Measurements from ENCODE around the gene SMTN. TPM values are rescaled to one million over a fixed set of nuclear protein-coding genes. Genes with fewer than 3 reads are reported as not detected.

Gene SMTN
- total RNA-seq, 5 donors from 2014 or later (not counting 1 experiment from before 2014, with no cell fraction given), result 2.6 to 10.1 (median 3.8) TPM

DNA sequence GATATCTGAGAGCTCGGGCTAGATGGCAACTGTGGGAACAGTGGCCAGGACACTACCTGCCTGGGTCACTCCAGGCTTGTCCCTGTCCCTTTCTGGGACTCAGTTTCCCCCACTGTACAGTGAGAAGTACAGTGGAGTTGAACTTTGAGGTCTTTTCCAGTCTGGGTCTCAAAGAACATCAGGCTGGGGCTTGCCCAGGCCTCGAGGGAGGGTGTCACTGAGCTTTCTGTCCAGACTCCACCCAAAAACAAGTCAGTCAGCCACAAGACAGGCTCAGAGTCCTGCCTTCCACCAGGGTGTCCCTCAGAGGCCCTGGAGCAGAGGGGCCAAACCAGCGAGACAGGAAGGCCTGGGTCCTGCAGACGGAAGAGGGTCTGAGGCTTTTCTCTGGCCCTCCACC lies 61.2 kb downstream of the SMTN start:
- CTCF ChIA-PET, result no interaction called here
- Histone ChIP-seq H3K27me3 (replicated peaks in 1 of 2; ENCODE audit: control insufficient read depth in 2 of 2, extremely low read depth in 1 of 2, insufficient read depth in 2 of 2, low read length in 1 of 2) (peaks cover 0 to 24% of the 10 kb centered on the region in 2 experiments), H3K36me3 (ENCODE audit: control insufficient read depth in 2 of 2, extremely low read depth in 1 of 2, insufficient read depth in 1 of 2, low read length in 1 of 2) (no peaks in the 10 kb centered on the region), H3K4me1 (ENCODE audit: control insufficient read depth in 1 of 2, extremely low read depth in 1 of 2, insufficient read depth in 2 of 2, low read length in 2 of 2) (no peaks in the 10 kb centered on the region), H3K4me3 (ENCODE audit: control insufficient read depth in 1 of 2, extremely low read depth in 1 of 2, low read length in 1 of 2) (no peak overlapping the region), H3K9me3 (no peaks in the 10 kb centered on the region), H3K27ac (ENCODE audit: low read length) (no peak overlapping the region)
- DNase-seq (no peak), ATAC-seq (replicated peaks in 1 of 4) (no peak)
- Mint-ChIP-seq H3K9me3 (peaks cover 0 to 9% (median 8%) of the 10 kb centered on the region in 3 donors), H3K27me3 (peaks cover 4 to 5% of the 10 kb centered on the region in 2 donors), H3K4me3 (no peak overlapping the region), H3K36me3 (no peaks in the 10 kb centered on the region), H3K4me1 (no peaks in the 10 kb centered on the region), H3K27ac (no peak overlapping the region)
- POLR2A ChIA-PET, result no interaction called here
- WGBS (ENCODE audit: insufficient coverage), result 67% methylated on average over 2 of the region's 4 CpGs

- no peaks in the 10 kb centered on the region for H3K36me3 ChIP-seq (ENCODE audit: control insufficient read depth in 2 of 2, extremely low read depth in 1 of 2, insufficient read depth in 1 of 2, low read length in 1 of 2)
- H3K27me3 ChIP-seq (replicated peaks in 1 of 2; ENCODE audit: control insufficient read depth in 2 of 2, extremely low read depth in 1 of 2, insufficient read depth in 2 of 2, low read length in 1 of 2), result peaks cover 0 to 23% of the 10 kb centered on the region in 2 experiments
- H3K4me3 Mint-ChIP-seq, result no peak overlapping the region
- H3K36me3 Mint-ChIP-seq, result no peaks in the 10 kb centered on the region
- no peak overlapping the region for H3K4me3 ChIP-seq (ENCODE audit: control insufficient read depth in 1 of 2, extremely low read depth in 1 of 2, low read length in 1 of 2)
- H3K27ac Mint-ChIP-seq, result no peak overlapping the region
- peaks cover 4% of the 10 kb centered on the region in 2 donors for H3K27me3 Mint-ChIP-seq
- DNase-seq (no peak), ATAC-seq (replicated peaks in 1 of 4) (no peak)
- ChIA-PET POLR2A (no interaction called here), CTCF (no interaction called here)
- no peaks in the 10 kb centered on the region for H3K4me1 Mint-ChIP-seq
- no peaks in the 10 kb centered on the region for H3K4me1 ChIP-seq (ENCODE audit: control insufficient read depth in 1 of 2, extremely low read depth in 1 of 2, insufficient read depth in 2 of 2, low read length in 2 of 2)
- WGBS (ENCODE audit: insufficient coverage), result no CpG with 5 or more reads among the region's 3 CpGs
- H3K9me3 Mint-ChIP-seq, result peaks cover 0 to 9% (median 9%) of the 10 kb centered on the region in 3 donors
- H3K9me3 ChIP-seq, result no peaks in the 10 kb centered on the region
- H3K27ac ChIP-seq (ENCODE audit: low read length), result no peak overlapping the region
Observed at GRCh38 chr22:31143038-31143437, 61.9 kb downstream of the SMTN start.

DNA sequence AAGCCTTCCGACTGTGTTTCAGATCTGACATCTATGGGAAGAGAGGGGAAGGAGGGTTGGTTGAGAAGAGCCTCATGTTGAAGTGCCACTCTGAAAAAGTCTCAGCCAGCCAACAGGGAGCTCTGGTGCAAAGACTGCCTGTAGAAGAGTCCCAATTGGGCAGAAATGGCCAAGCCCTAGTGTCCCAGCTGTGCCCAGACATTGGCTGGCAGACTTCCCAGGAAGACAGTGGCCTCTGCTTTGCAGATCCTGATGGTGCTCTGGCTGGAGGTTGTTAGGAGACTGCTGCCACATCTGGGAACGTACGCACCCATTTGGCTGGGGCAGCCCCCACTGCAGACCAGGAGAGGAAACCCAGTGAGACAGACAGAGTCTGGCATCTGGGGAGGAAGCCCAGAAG lies 62.4 kb downstream of the SMTN start:
- H3K36me3 ChIP-seq (ENCODE audit: control insufficient read depth in 2 of 2, extremely low read depth in 1 of 2, insufficient read depth in 1 of 2, low read length in 1 of 2), result no peaks in the 10 kb centered on the region
- WGBS (ENCODE audit: insufficient coverage), result 92% methylated on average over 3 of the region's 3 CpGs
- ChIA-PET POLR2A (no interaction called here), CTCF (no interaction called here)
- H3K4me1 ChIP-seq (ENCODE audit: control insufficient read depth in 1 of 2, extremely low read depth in 1 of 2, insufficient read depth in 2 of 2, low read length in 2 of 2), result no peaks in the 10 kb centered on the region
- peaks cover 0 to 9% (median 9%) of the 10 kb centered on the region in 3 donors for H3K9me3 Mint-ChIP-seq
- no peak overlapping the region for H3K4me3 ChIP-seq (ENCODE audit: control insufficient read depth in 1 of 2, extremely low read depth in 1 of 2, low read length in 1 of 2)
- H3K27me3 ChIP-seq (replicated peaks in 1 of 2; ENCODE audit: control insufficient read depth in 2 of 2, extremely low read depth in 1 of 2, insufficient read depth in 2 of 2, low read length in 1 of 2), result peaks cover 0 to 18% of the 10 kb centered on the region in 2 experiments
- DNase-seq (no peak), ATAC-seq (replicated peaks in 1 of 4) (no peak)
- H3K27ac Mint-ChIP-seq, result no peak overlapping the region
- H3K9me3 ChIP-seq, result no peaks in the 10 kb centered on the region
- H3K4me3 Mint-ChIP-seq, result no peak overlapping the region
- no peaks in the 10 kb centered on the region for H3K36me3 Mint-ChIP-seq
- H3K27ac ChIP-seq (ENCODE audit: low read length), result no peak overlapping the region
- no peaks in the 10 kb centered on the region for H3K4me1 Mint-ChIP-seq
- peaks cover 2 to 4% of the 10 kb centered on the region in 2 donors for H3K27me3 Mint-ChIP-seq

GRCh38 chr22:31144223-31144622 lies 63.1 kb downstream of the SMTN start:
- H3K27me3 ChIP-seq (replicated peaks in 1 of 2; ENCODE audit: control insufficient read depth in 2 of 2, extremely low read depth in 1 of 2, insufficient read depth in 2 of 2, low read length in 1 of 2), result peaks cover 0 to 16% of the 10 kb centered on the region in 2 experiments
- Mint-ChIP-seq H3K27me3 (peaks cover 2 to 5% of the 10 kb centered on the region in 2 donors), H3K4me3 (no peak overlapping the region), H3K4me1 (no peaks in the 10 kb centered on the region), H3K36me3 (no peaks in the 10 kb centered on the region), H3K27ac (no peak overlapping the region), H3K9me3 (peaks cover 0 to 9% (median 9%) of the 10 kb centered on the region in 3 donors)
- no peaks in the 10 kb centered on the region for H3K9me3 ChIP-seq
- H3K4me1 ChIP-seq (ENCODE audit: control insufficient read depth in 1 of 2, extremely low read depth in 1 of 2, insufficient read depth in 2 of 2, low read length in 2 of 2), result no peaks in the 10 kb centered on the region
- no peaks in the 10 kb centered on the region for H3K36me3 ChIP-seq (ENCODE audit: control insufficient read depth in 2 of 2, extremely low read depth in 1 of 2, insufficient read depth in 1 of 2, low read length in 1 of 2)
- no peak overlapping the region for H3K4me3 ChIP-seq (ENCODE audit: control insufficient read depth in 1 of 2, extremely low read depth in 1 of 2, low read length in 1 of 2)
- H3K27ac ChIP-seq (ENCODE audit: low read length), result no peak overlapping the region
- DNase-seq (no peak), ATAC-seq (replicated peaks in 1 of 4) (no peak)
- ChIA-PET CTCF (interaction anchor here in 1 of 2 donors (0.6 kb wide), 1 partner anchor 88 kb away, joined by 9 read pairs; no protein-coding TSS in a partner anchor), POLR2A (no interaction called here)

GRCh38 chr22:31148488-31148887 lies 67.4 kb downstream of the SMTN start:
- 100% methylated on average over 1 of the region's 1 CpG for WGBS (ENCODE audit: insufficient coverage)
- POLR2A ChIA-PET, result no interaction called here
- H3K4me3 ChIP-seq (ENCODE audit: control insufficient read depth in 1 of 2, extremely low read depth in 1 of 2, low read length in 1 of 2), result no peak overlapping the region

DNA sequence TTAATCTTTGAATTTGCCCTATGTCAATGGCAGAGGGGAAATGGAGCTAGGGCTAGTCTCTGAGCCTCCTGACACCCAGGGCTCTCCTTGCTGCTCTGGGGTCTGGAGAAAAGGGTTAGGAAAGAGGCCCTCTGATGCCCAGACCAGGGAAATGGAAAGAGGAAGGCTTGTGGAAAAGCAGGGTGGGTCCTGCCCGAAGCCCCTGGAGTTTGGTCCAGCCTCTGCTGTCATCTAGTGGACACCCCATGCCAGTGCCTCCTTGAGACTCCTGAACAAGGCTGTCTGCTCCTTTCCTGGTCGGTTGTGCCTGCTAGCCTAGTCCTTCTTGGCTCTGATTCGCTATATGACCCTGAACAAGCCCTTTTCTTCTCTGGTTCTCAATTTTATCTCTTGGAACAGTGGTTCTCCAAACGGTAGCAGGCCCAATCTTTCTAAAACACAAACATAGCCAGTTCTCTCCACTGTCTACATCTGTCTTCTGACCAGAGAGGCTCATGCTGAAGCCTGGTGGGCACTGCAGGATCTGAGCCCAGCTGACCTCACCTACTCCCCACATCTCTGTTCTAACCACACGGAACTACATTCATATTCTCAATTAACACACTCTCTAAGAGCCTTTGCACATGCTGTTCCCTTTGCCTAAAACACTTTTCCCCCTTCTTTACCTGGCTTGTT lies 68.0 kb downstream of the SMTN start:
- no peak overlapping the region for H3K27ac Mint-ChIP-seq
- peak in 12 of 35 experiments; percentile 3 to 44 (median 12) for DNase-seq

More at GRCh38 chr22:31148488-31148887, 67.4 kb downstream of the SMTN start:
- H3K4me1 Mint-ChIP-seq, result no peaks in the 10 kb centered on the region
- no peaks in the 10 kb centered on the region for H3K36me3 ChIP-seq (ENCODE audit: control insufficient read depth in 2 of 2, extremely low read depth in 1 of 2, insufficient read depth in 1 of 2, low read length in 1 of 2)
- H3K4me3 Mint-ChIP-seq, result no peak overlapping the region
- peaks cover 0 to 11% of the 10 kb centered on the region in 2 experiments for H3K27me3 ChIP-seq (replicated peaks in 1 of 2; ENCODE audit: control insufficient read depth in 2 of 2, extremely low read depth in 1 of 2, insufficient read depth in 2 of 2, low read length in 1 of 2)
- H3K27ac Mint-ChIP-seq, result no peak overlapping the region
- H3K36me3 Mint-ChIP-seq, result no peaks in the 10 kb centered on the region
- no peak overlapping the region for H3K27ac ChIP-seq (ENCODE audit: low read length)
- no peaks in the 10 kb centered on the region for H3K9me3 ChIP-seq
- no peaks in the 10 kb centered on the region for H3K4me1 ChIP-seq (ENCODE audit: control insufficient read depth in 1 of 2, extremely low read depth in 1 of 2, insufficient read depth in 2 of 2, low read length in 2 of 2)
- peaks cover 8 to 9% of the 10 kb centered on the region in 2 donors for H3K27me3 Mint-ChIP-seq
- no peak for DNase-seq
- H3K9me3 Mint-ChIP-seq, result peaks cover 0 to 9% (median 9%) of the 10 kb centered on the region in 3 donors
- ATAC-seq (replicated peaks in 1 of 4), result no peak
- CTCF ChIA-PET, result interaction anchor here in 1 of 2 donors (0.6 to 0.7 kb wide), 2 partner anchors 33 to 59 kb away, joined by 3 read pairs; no protein-coding TSS in a partner anchor

More for the DNA sequence above, 68.0 kb downstream of the SMTN start:
- H3K9me3 Mint-ChIP-seq, result peaks cover 0 to 9% (median 9%) of the 10 kb centered on the region in 3 donors
- Histone ChIP-seq H3K27ac (ENCODE audit: low read length) (no peak overlapping the region), H3K4me3 (ENCODE audit: control insufficient read depth in 1 of 2, extremely low read depth in 1 of 2, low read length in 1 of 2) (no peak overlapping the region), H3K36me3 (ENCODE audit: control insufficient read depth in 2 of 2, extremely low read depth in 1 of 2, insufficient read depth in 1 of 2, low read length in 1 of 2) (no peaks in the 10 kb centered on the region), H3K4me1 (ENCODE audit: control insufficient read depth in 1 of 2, extremely low read depth in 1 of 2, insufficient read depth in 2 of 2, low read length in 2 of 2) (no peaks in the 10 kb centered on the region), H3K9me3 (no peaks in the 10 kb centered on the region), H3K27me3 (replicated peaks in 1 of 2; ENCODE audit: control insufficient read depth in 2 of 2, extremely low read depth in 1 of 2, insufficient read depth in 2 of 2, low read length in 1 of 2) (peaks cover 0 to 12% of the 10 kb centered on the region in 2 experiments)
- H3K4me3 Mint-ChIP-seq, result no peak overlapping the region
- H3K4me1 Mint-ChIP-seq, result no peaks in the 10 kb centered on the region
- WGBS (ENCODE audit: insufficient coverage), result 16% methylated on average over 4 of the region's 5 CpGs
- no peaks in the 10 kb centered on the region for H3K36me3 Mint-ChIP-seq
- POLR2A ChIA-PET, result no interaction called here
- H3K27me3 Mint-ChIP-seq, result peaks cover 8 to 9% of the 10 kb centered on the region in 2 donors
- CTCF ChIA-PET, result interaction anchor here in 1 of 2 donors (0.6 to 0.7 kb wide), 2 partner anchors 33 to 58 kb away, joined by 3 read pairs; no protein-coding TSS in a partner anchor
- peak in 2 of 4 experiments; percentile 51 to 67 for ATAC-seq (replicated peaks in 1 of 4)

Data from T-cell (primary cell).